OCI-LY3 (cell line): ENCODE measurements around the gene CCDC8.

Experiments used
- H2AFZ ChIP-seq: fragments of 200-600, 300-600 bp; shearing (Covaris generic); 2 replicates; pipeline ENCODE4 v1.6.0; 2014; ENCODE audit warnings: antibody characterized with exemption, low read depth, low read length
- H3K27ac ChIP-seq: fragments of 200-600, 300-600 bp; sonication (generic); 2 replicates; pipeline ENCODE4 v1.5.1; 2014; ENCODE audit warnings: mild to moderate bottlenecking, low read length, moderate library complexity, mixed read lengths
- H3K27me3 ChIP-seq: fragments of 200-600, 300-600 bp; sonication (generic); 2 replicates; pipeline ENCODE4 v1.6.1; 2014; ENCODE audit warnings: low read depth, low read length, mixed read lengths
- H3K36me3 ChIP-seq: fragments of 200-600, 300-600 bp; sonication (generic); replicated peaks from 2 replicates; pipeline ENCODE3; 2014; ENCODE audit warnings: low read depth, low read length, mixed read lengths
- H3K4me1 ChIP-seq: fragments of 300-600, 200-600 bp; sonication (generic); 2 replicates; pipeline ENCODE4 v1.6.1; 2014; ENCODE audit warnings: low read length, mixed read lengths
- H3K4me2 ChIP-seq: fragments of 200-600, 300-600 bp; sonication (generic); 2 replicates; pipeline ENCODE4 v1.6.1; 2014; ENCODE audit warnings: low read length, mixed read lengths
- H3K4me3 ChIP-seq: fragments of 300-600, 200-600 bp; sonication (generic); 2 replicates; pipeline ENCODE4 v1.5.1; 2014; ENCODE audit warnings: antibody characterized with exemption, mild to moderate bottlenecking, low read length, moderate library complexity
- H3K79me2 ChIP-seq: fragments of 300-600, 200-600 bp; shearing (Covaris generic); 2 replicates; pipeline ENCODE4 v1.6.1; 2014; ENCODE audit warnings: mild to moderate bottlenecking, low read length, mixed read lengths
- H3K9ac ChIP-seq: fragments of 300-600, 200-600 bp; shearing (Covaris generic); 2 replicates; pipeline ENCODE4 v1.6.0; 2014; ENCODE audit warnings: mild to moderate bottlenecking, low read length, moderate library complexity
- H3K9me3 ChIP-seq: fragments of 200-600, 300-600 bp; shearing (Covaris generic); 2 replicates; pipeline ENCODE4 v1.6.1; 2014; ENCODE audit warnings: low read length, mixed read lengths; ENCODE audit not compliant: insufficient read depth
- H4K20me1 ChIP-seq: fragments of 200-600, 300-600 bp; sonication (generic); 2 replicates; pipeline ENCODE4 v1.6.1; 2016; ENCODE audit warnings: low read length, mixed read lengths; ENCODE audit not compliant: insufficient read depth
- CTCF ChIP-seq: fragments of 200-600, 300-600 bp; sonication (generic); IDR thresholded peaks from 2 replicates; pipeline ENCODE4 v1.5.1; 2014; ENCODE audit warnings: antibody characterized with exemption, low read length, low read depth
- EZH2phosphoT487 ChIP-seq: fragments of 200-600 bp; shearing (Covaris generic); IDR thresholded peaks from 2 replicates; pipeline ENCODE4 v1.6.1; 2018; ENCODE audit warnings: antibody characterized with exemption, mixed run types, low read depth

CCDC8 gene

GRCh38 chr19:46367426-46367825 lies 45.9 kb downstream of the CCDC8 start:
- no peaks in the 10 kb centered on the region for H3K9me3 ChIP-seq
- peaks cover 52% of the 10 kb centered on the region for H3K36me3 ChIP-seq
- no peaks in the 10 kb centered on the region for H3K4me1 ChIP-seq
- H3K79me2 ChIP-seq: peaks cover 83% of the 10 kb centered on the region
- H2AFZ ChIP-seq: no peak overlapping the region
- no peak overlapping the region for H3K4me3 ChIP-seq
- H3K27me3 ChIP-seq: no peaks in the 10 kb centered on the region
- no peak for TF ChIP-seq EZH2phosphoT487
- TF ChIP-seq CTCF: no peak
- H3K4me2 ChIP-seq: no peak overlapping the region
- peaks cover 23% of the 10 kb centered on the region for H4K20me1 ChIP-seq
- H3K9ac ChIP-seq: no peak overlapping the region
- no peak overlapping the region for H3K27ac ChIP-seq

GRCh38 chr19:46366620-46367292 lies 46.6 kb downstream of the CCDC8 start:
- no peak overlapping the region for H3K9ac ChIP-seq
- TF ChIP-seq EZH2phosphoT487 (no peak), CTCF (no peak)
- H3K79me2 ChIP-seq: peaks cover 82% of the 10 kb centered on the region
- no peaks in the 10 kb centered on the region for H3K9me3 ChIP-seq
- no peak overlapping the region for H3K27ac ChIP-seq
- H3K27me3 ChIP-seq: no peaks in the 10 kb centered on the region
- H3K36me3 ChIP-seq: peaks cover 51% of the 10 kb centered on the region
- peaks cover 16% of the 10 kb centered on the region for H4K20me1 ChIP-seq
- no peak overlapping the region for H2AFZ ChIP-seq
- H3K4me3 ChIP-seq: no peak overlapping the region
- no peak overlapping the region for H3K4me2 ChIP-seq
- H3K4me1 ChIP-seq: no peaks in the 10 kb centered on the region

- H3K27me3 ChIP-seq: no peaks in the 10 kb centered on the region
- no peaks in the 10 kb centered on the region for H3K9me3 ChIP-seq
- H4K20me1 ChIP-seq: peaks cover 11% of the 10 kb centered on the region; the same call in 1 of the 2 replicates
- H3K79me2 ChIP-seq: peaks cover 80% of the 10 kb centered on the region
- TF ChIP-seq EZH2phosphoT487 (no peak), CTCF (no peak)
- H3K4me3 ChIP-seq: no peak overlapping the region
- no peaks in the 10 kb centered on the region for H3K4me1 ChIP-seq
- no peak overlapping the region for H3K4me2 ChIP-seq
- no peak overlapping the region for H3K9ac ChIP-seq
- H2AFZ ChIP-seq: no peak overlapping the region
- peaks cover 45% of the 10 kb centered on the region for H3K36me3 ChIP-seq
- no peak overlapping the region for H3K27ac ChIP-seq
Measured at GRCh38 chr19:46365561-46365960, 47.8 kb downstream of the CCDC8 start.

GRCh38 chr19:46364359-46364758 lies 49.0 kb downstream of the CCDC8 start:
- peaks cover 41% of the 10 kb centered on the region for H3K36me3 ChIP-seq

More at GRCh38 chr19:46364359-46364758, 49.0 kb downstream of the CCDC8 start:
- TF ChIP-seq EZH2phosphoT487 (no peak), CTCF (no peak)
- Histone ChIP-seq H3K27me3 (no peaks in the 10 kb centered on the region), H2AFZ (no peak overlapping the region), H3K4me1 (no peaks in the 10 kb centered on the region), H3K27ac (no peak overlapping the region), H3K79me2 (peaks cover 86% of the 10 kb centered on the region), H3K9me3 (no peaks in the 10 kb centered on the region), H4K20me1 (peaks cover 11% of the 10 kb centered on the region; the same call in 1 of the 2 replicates), H3K4me3 (no peak overlapping the region), H3K4me2 (no peak overlapping the region), H3K9ac (no peak overlapping the region)
